Gastrocnemius medialis (tissue), 4 donors: ENCODE measurements around the gene HDAC4. TPM values are rescaled to one million over a fixed set of nuclear protein-coding genes. Genes with fewer than 3 reads are reported as not detected.

Source experiments
- ATAC-seq, 2 donors: fragments of 150-250 bp; one replicate each; pipeline ENCODE4 v1.9.1; 2016
- DNase-seq, 2 donors: peaks; one replicate each; pipeline ENCODE4 v3.0.0-alpha.2; 2019
- H3K27ac ChIP-seq, 4 donors: fragments of 200-600 bp; sonication (generic); 1 replicate in 1 of 4; 2 replicates in 3 of 4; pipeline ENCODE4 v1.5.1; 2016 to 2018; ENCODE audit warnings: mild to moderate bottlenecking in 2 of 4, moderate library complexity in 1 of 4
- H3K27me3 ChIP-seq, 3 donors: fragments of 200-600 bp; sonication (generic) in 2 of 3; 1 replicate in 1 of 3; 2 replicates in 2 of 3; pipeline versions ENCODE4 v1.5.1 to v1.6.0; 2016 to 2019; ENCODE audit warnings: mild to moderate bottlenecking in 1 of 3, moderate library complexity in 1 of 3
- H3K36me3 ChIP-seq, 2 donors: fragments of 200-600 bp; sonication (generic) in 1 of 2; one replicate each; pipeline ENCODE4 v1.5.1; 2017 to 2018
- H3K4me1 ChIP-seq, 2 donors: fragments of 200-600 bp; sonication (generic) in 1 of 2; one replicate each; pipeline ENCODE4 v1.5.1; 2016 to 2017; ENCODE audit warnings: mild to moderate bottlenecking in 2 of 2
- H3K4me3 ChIP-seq, 4 donors: fragments of 200-600 bp; sonication (generic) in 3 of 4; 1 replicate in 1 of 4; 2 replicates in 3 of 4; pipeline ENCODE4 v1.5.1; 2016 to 2019; ENCODE audit warnings: mild to moderate bottlenecking in 2 of 4
- H3K9me3 ChIP-seq, 3 donors: fragments of 200-600 bp; sonication (generic) in 2 of 3; 1 replicate in 1 of 3; 2 replicates in 2 of 3; pipeline ENCODE4 v1.5.1; 2016 to 2019
- CTCF ChIP-seq, 5 experiments: fragments of 450-650 bp in 3 of 5; fragments of 200-600 bp in 2 of 5; sonication (generic) in 2 of 5; IDR thresholded peaks in 4 of 5; conservative IDR thresholded peaks in 1 of 5; 1 replicate in 4 of 5; 2 replicates in 1 of 5; pipeline ENCODE4 v1.5.1; 2016 to 2019; ENCODE audit warnings: antibody characterized with exemption in 5 of 5, mild to moderate bottlenecking in 3 of 5, moderate library complexity in 3 of 5
- POLR2A ChIP-seq, 2 donors: fragments of 450-650 bp; IDR thresholded peaks; one replicate each; pipeline ENCODE4 v1.6.1; 2017; ENCODE audit warnings: antibody characterized with exemption in 2 of 2, mild to moderate bottlenecking in 2 of 2, moderate library complexity in 2 of 2
- in situ Hi-C, 4 donors: fragments of 200-750 bp; cut with MboI; loops; one replicate each; pipeline versions ENCODE4 v1.15.0 to v1.8.0; 2017; ENCODE audit warnings: low sequenced_read_pairs in 4 of 4
- intact Hi-C: fragments of 100-400 bp; cut with DNase I; formaldehyde crosslinking; loops from one replicate; pipeline ENCODE4 v1.15.1; 2023; ENCODE audit warnings: low total_unique reads
- total RNA-seq, 4 donors: library from RNA; depleted of rRNA; stranded (reverse); fragments of >200 nt; gene quantifications; one replicate each; pipeline versions ENCODE4 v1.1.0 to v1.2.3, GENCODE V29; 2016

Gene HDAC4
- total RNA-seq, 4 donors from 2014 or later: 23.6 to 257 (median 119) TPM

- H3K27ac ChIP-seq: peak overlapping the region; percentile 51 to 85 (median 67)
- ATAC-seq: peak in 1 of 2 donors; percentile 4
These were observed 188.5 kb downstream of the HDAC4 start for GRCh38 chr2:239212121-239212928.

GRCh38 chr2:239211396-239212094 is 189.3 kb downstream of the HDAC4 start:
- TF ChIP-seq POLR2A (IDR thresholded peaks at IDR 0.05) (no peak), CTCF (IDR thresholded peaks at IDR 0.05 in 4 of 5, conservative IDR thresholded peaks at IDR 0.05 in 1 of 5) (no peak)
- intact Hi-C loops (no loop called here), in situ Hi-C loops (no loop called here)
- H3K4me1 ChIP-seq: peaks cover 81 to 83% of the 10 kb centered on the region in 2 donors
- no peaks in the 10 kb centered on the region for H3K9me3 ChIP-seq
- peak in 1 of 2 donors; percentile 85 for ATAC-seq
- peak; percentile 10 to 40 for DNase-seq
- H3K36me3 ChIP-seq: no peaks in the 10 kb centered on the region
- H3K27ac ChIP-seq: peak overlapping the region; percentile 51 to 85 (median 67)
- no peak overlapping the region for H3K4me3 ChIP-seq
- H3K27me3 ChIP-seq: no peaks in the 10 kb centered on the region

More at GRCh38 chr2:239212121-239212928, 188.5 kb downstream of the HDAC4 start:
- Histone ChIP-seq H3K9me3 (no peaks in the 10 kb centered on the region), H3K4me3 (no peak overlapping the region), H3K4me1 (peaks cover 82 to 84% of the 10 kb centered on the region in 2 donors), H3K27me3 (no peaks in the 10 kb centered on the region), H3K36me3 (no peaks in the 10 kb centered on the region)
- TF ChIP-seq POLR2A (IDR thresholded peaks at IDR 0.05) (no peak), CTCF (IDR thresholded peaks at IDR 0.05 in 4 of 5, conservative IDR thresholded peaks at IDR 0.05 in 1 of 5) (no peak)
- in situ Hi-C loops (no loop called here), intact Hi-C loops (no loop called here)
- peak; percentile 2 to 9 for DNase-seq

- no peaks in the 10 kb centered on the region for H3K36me3 ChIP-seq
- no peaks in the 10 kb centered on the region for H3K27me3 ChIP-seq
- TF ChIP-seq CTCF (IDR thresholded peaks at IDR 0.05 in 4 of 5, conservative IDR thresholded peaks at IDR 0.05 in 1 of 5): no peak
- TF ChIP-seq POLR2A (IDR thresholded peaks at IDR 0.05): no peak
- intact Hi-C loops: no loop called here
- H3K27ac ChIP-seq: peak overlapping the region; percentile 51 to 85 (median 67)
- in situ Hi-C loops: no loop called here
- DNase-seq (peak in 1 of 2 donors; percentile 1), ATAC-seq (no peak)
- H3K4me1 ChIP-seq: peaks cover 79 to 83% of the 10 kb centered on the region in 2 donors
- no peaks in the 10 kb centered on the region for H3K9me3 ChIP-seq
- H3K4me3 ChIP-seq: no peak overlapping the region
These were observed 191.0 kb downstream of the HDAC4 start for GRCh38 chr2:239209783-239210182.

GRCh38 chr2:239208465-239209180 is 192.2 kb downstream of the HDAC4 start:
- H3K27me3 ChIP-seq: no peaks in the 10 kb centered on the region
- in situ Hi-C loops: no loop called here
- intact Hi-C loops: no loop called here
- no peaks in the 10 kb centered on the region for H3K36me3 ChIP-seq
- TF ChIP-seq POLR2A (IDR thresholded peaks at IDR 0.05) (no peak), CTCF (IDR thresholded peaks at IDR 0.05 in 4 of 5, conservative IDR thresholded peaks at IDR 0.05 in 1 of 5) (no peak)
- H3K27ac ChIP-seq: peak overlapping the region; percentile 6 to 85 (median 58)
- DNase-seq (no peak), ATAC-seq (no peak)
- peaks cover 76 to 81% of the 10 kb centered on the region in 2 donors for H3K4me1 ChIP-seq
- H3K9me3 ChIP-seq: no peaks in the 10 kb centered on the region
- H3K4me3 ChIP-seq: no peak overlapping the region
